Camera-type eye (tissue), 1 donor: ENCODE results near the gene USB1. TPM values are rescaled to one million over a fixed set of nuclear protein-coding genes. Genes with fewer than 3 reads are reported as not detected.

ENCODE experiments used
- total RNA-seq: library from RNA; depleted of rRNA; stranded (reverse); fragments of >200 nt; gene quantifications from one replicate; pipeline ENCODE4 v1.2.3, GENCODE V29; 2014

The USB1 gene
- total RNA-seq, result 21.2 TPM

GRCh38 chr16:58000706-58001676 lies at the start of gene USB1:
Gene USB1, plus strand, starts transcription at chr16:58001407. Its CDS starts 77 bp downstream, at chr16:58001484.

GRCh38 chr16:57970970-57971369 lies 30.2 kb upstream of the USB1 start, which contains the start of gene CNGB1:
Gene CNGB1, minus strand, starts transcription at chr16:57971128. Its CDS starts 3,842 bp downstream, at chr16:57967286.

GRCh38 chr16:57999971-58000705 lies 1.1 kb upstream of the USB1 start, which contains the start of gene ZNF319:
Gene ZNF319, minus strand, starts transcription at chr16:58000672. Its CDS starts 2,407 bp downstream, at chr16:57998265.

GRCh38 chr16:58025351-58026138 lies 24.3 kb downstream of the USB1 start, which contains the start of gene MMP15:
Gene MMP15, plus strand, starts transcription at chr16:58025754. Its CDS starts 597 bp downstream, at chr16:58026351.

Other genes starting within 250 kb of the USB1 start
- gene KIFC3, start 198.9 kb upstream of the USB1 start, total RNA-seq, result 84.1 TPM
- 50.7 TPM for gene CNGB1, start 30.3 kb upstream of the USB1 start, total RNA-seq
- 10.2 TPM for gene ZNF319, start 735 bp upstream of the USB1 start, total RNA-seq
- 25.2 TPM for gene MMP15, start 24.3 kb downstream of the USB1 start, total RNA-seq
- 79.6 TPM for gene CFAP20, start 128.0 kb downstream of the USB1 start, total RNA-seq
- gene CSNK2A2, start 196.7 kb downstream of the USB1 start, total RNA-seq, result 49.1 TPM